Neutrophil (primary cell): Measurements from ENCODE around the gene ANXA6.
"Not testable (repeated sequence)": the region's sequence is repeated elsewhere in the genome, so short reads cannot be mapped to it uniquely, and the experiment has no call there.

Experiments used
- H3K27ac ChIP-seq: fragments of 200-600 bp; sonication (generic); 2 replicates; pipeline ENCODE4 v1.5.1; 2016; ENCODE audit warnings: mild to moderate bottlenecking, moderate library complexity
- H3K27me3 ChIP-seq: fragments of 200-600 bp; sonication (generic); 2 replicates; pipeline ENCODE4 v1.6.0; 2016; ENCODE audit warnings: mild to moderate bottlenecking
- H3K36me3 ChIP-seq: fragments of 200-600 bp; sonication (generic); 2 replicates; pipeline ENCODE4 v1.5.1; 2017
- H3K4me1 ChIP-seq, 2 experiments: fragments of 200-600 bp in 1 of 2; sonication (generic) in 1 of 2; 1 replicate in 1 of 2; 2 replicates in 1 of 2; pipeline versions ENCODE4 v1.5.1 to v1.6.1; 2013 to 2016; ENCODE audit warnings: low read depth in 1 of 2, low read length in 1 of 2, mild to moderate bottlenecking in 1 of 2, moderate library complexity in 1 of 2; ENCODE audit not compliant: control insufficient read depth in 1 of 2, insufficient read depth in 1 of 2
- H3K4me3 ChIP-seq, 2 experiments: fragments of 200-600 bp in 1 of 2; sonication (generic) in 1 of 2; 1 replicate in 1 of 2; 2 replicates in 1 of 2; pipeline ENCODE4 v1.5.1; 2013 to 2016; ENCODE audit warnings: low read depth in 1 of 2, low read length in 1 of 2, mild to moderate bottlenecking in 1 of 2, moderate library complexity in 1 of 2
- H3K9me3 ChIP-seq: fragments of 200-600 bp; sonication (generic); 2 replicates; pipeline ENCODE4 v1.5.1; 2016
- TF ChIP-seq, protein P1 (sequence below): fragments of 200-600 bp; sonication (generic); IDR thresholded peaks from 2 replicates; pipeline ENCODE4 v1.5.1; 2016; ENCODE audit warnings: antibody characterized with exemption

Gene ANXA6

DNA sequence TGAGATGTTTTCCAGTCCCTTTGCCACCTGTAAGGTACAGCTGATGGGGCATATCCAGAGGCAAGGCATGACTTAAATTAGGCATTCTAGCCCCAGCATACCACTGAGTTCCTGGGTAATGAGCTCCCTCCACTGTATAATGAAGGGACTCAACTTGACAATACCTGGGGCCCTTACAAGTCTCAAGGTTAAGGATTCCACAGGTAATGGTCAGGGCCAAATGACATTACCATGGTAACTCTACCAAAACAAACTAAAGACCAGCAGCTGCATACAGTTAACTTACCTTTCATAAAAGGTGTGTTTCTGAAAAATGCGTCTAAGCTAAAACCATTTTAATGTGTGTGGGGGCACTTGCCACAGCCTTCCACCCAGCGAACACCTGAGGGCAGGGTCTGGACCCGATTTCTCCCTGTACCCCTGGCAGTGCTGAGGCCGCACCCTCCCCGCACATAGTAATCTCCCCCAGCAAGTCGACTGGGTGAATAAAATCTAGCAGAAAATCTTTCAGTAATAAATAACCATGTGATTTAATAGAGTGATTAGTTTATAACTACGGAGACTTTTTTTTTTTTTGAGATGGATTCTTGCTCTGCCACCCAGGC is 42.1 kb upstream of the ANXA6 start:
- H3K36me3 ChIP-seq = peaks cover 70% of the 10 kb centered on the region
- H3K27ac ChIP-seq = no peak overlapping the region
- H3K4me1 ChIP-seq = peaks cover 23 to 27% of the 10 kb centered on the region in 2 experiments
- TF ChIP-seq, protein P1, sequence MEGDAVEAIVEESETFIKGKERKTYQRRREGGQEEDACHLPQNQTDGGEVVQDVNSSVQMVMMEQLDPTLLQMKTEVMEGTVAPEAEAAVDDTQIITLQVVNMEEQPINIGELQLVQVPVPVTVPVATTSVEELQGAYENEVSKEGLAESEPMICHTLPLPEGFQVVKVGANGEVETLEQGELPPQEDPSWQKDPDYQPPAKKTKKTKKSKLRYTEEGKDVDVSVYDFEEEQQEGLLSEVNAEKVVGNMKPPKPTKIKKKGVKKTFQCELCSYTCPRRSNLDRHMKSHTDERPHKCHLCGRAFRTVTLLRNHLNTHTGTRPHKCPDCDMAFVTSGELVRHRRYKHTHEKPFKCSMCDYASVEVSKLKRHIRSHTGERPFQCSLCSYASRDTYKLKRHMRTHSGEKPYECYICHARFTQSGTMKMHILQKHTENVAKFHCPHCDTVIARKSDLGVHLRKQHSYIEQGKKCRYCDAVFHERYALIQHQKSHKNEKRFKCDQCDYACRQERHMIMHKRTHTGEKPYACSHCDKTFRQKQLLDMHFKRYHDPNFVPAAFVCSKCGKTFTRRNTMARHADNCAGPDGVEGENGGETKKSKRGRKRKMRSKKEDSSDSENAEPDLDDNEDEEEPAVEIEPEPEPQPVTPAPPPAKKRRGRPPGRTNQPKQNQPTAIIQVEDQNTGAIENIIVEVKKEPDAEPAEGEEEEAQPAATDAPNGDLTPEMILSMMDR = no peak
- no peaks in the 10 kb centered on the region for H3K9me3 ChIP-seq
- no peaks in the 10 kb centered on the region for H3K27me3 ChIP-seq
- H3K4me3 ChIP-seq = no peak overlapping the region

DNA sequence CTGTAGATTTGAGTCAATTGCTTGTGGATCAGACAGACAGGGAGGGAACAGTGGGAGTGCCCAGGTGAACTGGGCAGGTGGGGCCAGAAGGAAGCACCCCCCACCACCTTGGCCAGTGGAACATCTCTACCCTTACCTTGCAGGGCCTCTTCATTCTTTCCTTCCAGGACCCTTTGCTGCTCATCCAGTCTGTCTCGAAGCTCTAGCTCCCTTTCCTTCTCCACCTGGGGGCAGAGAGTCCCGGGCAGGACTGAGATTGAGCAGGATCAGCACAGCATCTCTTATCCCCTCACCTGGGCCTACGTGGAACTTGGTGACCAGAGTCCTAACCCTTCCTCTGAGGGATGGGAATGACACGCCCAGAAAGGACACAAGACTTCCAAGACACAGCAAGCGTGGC is 41.3 kb upstream of the ANXA6 start:
- TF ChIP-seq, protein P1 = no peak
- H3K4me1 ChIP-seq = peaks cover 23 to 28% of the 10 kb centered on the region in 2 experiments
- peaks cover 71% of the 10 kb centered on the region for H3K36me3 ChIP-seq
- no peak overlapping the region for H3K4me3 ChIP-seq
- no peaks in the 10 kb centered on the region for H3K9me3 ChIP-seq
- no peaks in the 10 kb centered on the region for H3K27me3 ChIP-seq
- no peak overlapping the region for H3K27ac ChIP-seq

DNA sequence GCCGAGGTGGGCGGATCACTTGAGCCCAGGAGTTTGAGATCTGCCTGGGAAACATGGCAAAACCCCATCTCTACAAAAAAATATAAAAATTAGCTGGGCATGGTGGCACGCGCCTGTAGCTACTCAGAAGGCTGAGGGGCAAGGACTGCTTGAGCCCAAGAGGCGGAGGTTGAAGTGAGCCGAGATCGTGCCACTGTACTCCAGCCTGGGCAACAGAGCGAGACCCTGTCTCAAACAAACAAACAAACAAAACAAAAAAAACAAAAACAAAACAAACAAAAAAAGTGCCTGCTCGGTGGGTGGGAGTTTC is 39.7 kb upstream of the ANXA6 start:
- not testable (repeated sequence) for H3K9me3 ChIP-seq, H3K27me3 ChIP-seq, H3K4me3 ChIP-seq, H3K27ac ChIP-seq
- H3K36me3 ChIP-seq = peaks cover 64% of the 10 kb centered on the region
- peaks cover 12 to 19% of the 10 kb centered on the region in 2 experiments for H3K4me1 ChIP-seq

DNA sequence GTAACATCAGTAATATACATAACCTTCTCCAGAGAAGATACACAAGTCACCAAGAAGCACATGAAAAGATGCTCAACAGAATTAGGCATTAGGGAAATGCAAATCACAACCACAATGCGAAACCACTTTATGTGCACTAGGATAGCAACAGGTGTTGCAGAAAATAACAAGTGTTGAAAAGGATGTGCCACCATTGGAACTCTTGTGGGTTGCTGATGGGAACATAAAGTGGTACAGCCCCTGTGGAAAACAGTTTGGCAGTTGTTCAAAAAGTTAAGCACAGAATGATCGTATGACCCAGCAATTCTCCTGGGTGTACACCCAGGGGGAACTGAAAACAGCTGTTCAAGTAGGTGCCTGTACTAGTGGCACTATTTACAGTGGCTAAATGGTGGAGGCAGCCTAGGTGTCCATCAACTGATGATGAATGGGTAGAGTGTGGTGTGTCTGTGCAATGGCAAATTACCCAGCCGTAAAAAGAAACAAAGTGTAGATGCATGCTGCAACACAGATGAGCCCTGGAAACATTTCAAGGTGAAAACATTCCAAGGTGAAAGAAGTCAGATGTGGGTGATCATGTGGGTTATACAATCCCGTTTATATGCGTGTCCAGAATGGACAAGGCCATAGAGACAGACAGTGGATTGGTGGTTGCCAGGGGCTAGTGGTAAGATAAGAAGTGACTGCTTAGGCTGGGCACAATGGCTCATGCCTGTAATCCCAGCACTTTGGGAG is 39.1 kb upstream of the ANXA6 start:
- Histone ChIP-seq H3K27me3 (no peaks in the 10 kb centered on the region), H3K36me3 (peaks cover 64% of the 10 kb centered on the region), H3K9me3 (no peaks in the 10 kb centered on the region), H3K4me1 (peaks cover 11 to 16% of the 10 kb centered on the region in 2 experiments), H3K4me3 (no peak overlapping the region), H3K27ac (peak overlapping the region; percentile 47)
- TF ChIP-seq, protein P1 = no peak

DNA sequence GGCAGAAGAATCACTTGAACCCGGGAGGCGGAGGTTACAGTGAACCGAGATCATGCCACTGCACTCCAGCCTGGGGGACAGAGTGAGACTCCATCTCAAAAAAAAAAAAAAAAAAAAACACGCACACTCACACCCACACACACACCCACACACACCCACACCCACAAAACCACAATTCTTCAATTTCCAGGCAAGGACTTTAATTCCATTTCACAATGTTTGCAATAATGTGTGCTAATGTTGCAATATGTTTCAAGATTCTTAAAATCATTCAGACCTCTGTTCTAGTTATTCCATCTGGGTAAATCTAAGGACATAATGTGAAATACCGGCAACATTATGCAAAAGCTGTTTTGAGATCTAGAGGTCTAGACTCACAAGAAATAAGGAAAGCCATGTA is 38.0 kb upstream of the ANXA6 start:
- TF ChIP-seq, protein P1 = no peak
- no peak overlapping the region for H3K4me3 ChIP-seq
- H3K4me1 ChIP-seq = peaks cover 11 to 16% of the 10 kb centered on the region in 2 experiments
- peak overlapping the region; percentile 47 for H3K27ac ChIP-seq
- H3K9me3 ChIP-seq = no peaks in the 10 kb centered on the region
- H3K36me3 ChIP-seq = peaks cover 55% of the 10 kb centered on the region
- H3K27me3 ChIP-seq = no peaks in the 10 kb centered on the region

DNA sequence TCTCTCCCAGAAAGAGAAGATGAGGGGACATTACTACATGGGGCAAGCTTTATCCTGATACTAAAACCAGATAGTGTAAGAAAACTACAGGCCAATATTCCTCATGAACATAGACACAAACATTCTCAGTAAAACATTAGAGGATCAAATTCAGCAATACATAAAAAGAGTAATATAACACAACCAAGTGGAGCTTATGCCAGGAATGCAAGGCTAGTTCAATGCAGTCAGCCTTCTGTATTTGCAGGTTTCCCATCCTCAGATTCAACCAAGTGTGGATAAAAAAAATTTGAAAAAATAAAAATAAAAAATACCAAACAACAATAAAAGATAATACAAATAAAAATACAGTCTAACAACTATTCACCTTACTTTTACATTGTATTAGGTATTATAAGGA is 35.0 kb upstream of the ANXA6 start:
- Histone ChIP-seq H3K27ac (no peak overlapping the region), H3K4me3 (no peak overlapping the region), H3K9me3 (no peaks in the 10 kb centered on the region), H3K36me3 (peaks cover 30% of the 10 kb centered on the region), H3K27me3 (no peaks in the 10 kb centered on the region), H3K4me1 (peaks cover 11 to 16% of the 10 kb centered on the region in 2 experiments)
- TF ChIP-seq, protein P1 = no peak
